Activated CD4-positive, alpha-beta T cell treated with anti-CD3 and anti-CD28 coated beads, Interleukin-2, amount 50 U/mL, for 16 hours (primary cell): ENCODE results near the gene ATP6V0E1.

Experiments used
- DNase-seq: peaks from one replicate; pipeline ENCODE4 v3.0.0-alpha.2; 2020

ATP6V0E1 gene

GRCh38 chr5:172983542-172984243 lies at the start of gene ATP6V0E1:
TSS of gene ATP6V0E1 (plus strand) at chr5:172983771. CDS start at chr5:172983861, 90 bp downstream.
- peak; percentile 96 for DNase-seq

GRCh38 chr5:172935096-172935495 lies 48.5 kb upstream of the ATP6V0E1 start:
- no peak for DNase-seq

GRCh38 chr5:172936401-172936800 lies 47.2 kb upstream of the ATP6V0E1 start:
- DNase-seq, result no peak

GRCh38 chr5:172939071-172939470 lies 44.5 kb upstream of the ATP6V0E1 start:
- peak; percentile 16 for DNase-seq

GRCh38 chr5:172939611-172940267 lies 43.8 kb upstream of the ATP6V0E1 start:
- no peak for DNase-seq

GRCh38 chr5:172940268-172941066 lies 43.1 kb upstream of the ATP6V0E1 start:
- no peak for DNase-seq

- no peak for DNase-seq
These were observed 42.5 kb upstream of the ATP6V0E1 start for GRCh38 chr5:172941067-172941516.

- DNase-seq, result no peak
These were observed 41.0 kb upstream of the ATP6V0E1 start for GRCh38 chr5:172942556-172942955.

- DNase-seq, result no peak
These were observed 40.2 kb upstream of the ATP6V0E1 start for GRCh38 chr5:172943283-172943841.

GRCh38 chr5:172943906-172944305 lies 39.7 kb upstream of the ATP6V0E1 start:
- no peak for DNase-seq

GRCh38 chr5:172944741-172945140 lies 38.8 kb upstream of the ATP6V0E1 start:
- no peak for DNase-seq

- no peak for DNase-seq
These were observed 38.4 kb upstream of the ATP6V0E1 start for GRCh38 chr5:172945151-172945550.

- no peak for DNase-seq
These were observed 37.4 kb upstream of the ATP6V0E1 start for GRCh38 chr5:172946146-172946545.

- no peak for DNase-seq
These were observed 34.1 kb upstream of the ATP6V0E1 start for GRCh38 chr5:172949426-172949825.

GRCh38 chr5:172950176-172950965 lies 33.2 kb upstream of the ATP6V0E1 start:
- DNase-seq, result no peak

GRCh38 chr5:172951371-172952033 lies 32.1 kb upstream of the ATP6V0E1 start:
- no peak for DNase-seq

- no peak for DNase-seq
These were observed 31.5 kb upstream of the ATP6V0E1 start for GRCh38 chr5:172952034-172952511.

GRCh38 chr5:172953776-172954675 lies 29.5 kb upstream of the ATP6V0E1 start:
- DNase-seq, result no peak

GRCh38 chr5:172954751-172955159 lies 28.8 kb upstream of the ATP6V0E1 start:
- no peak for DNase-seq

GRCh38 chr5:172956228-172956627 lies 27.3 kb upstream of the ATP6V0E1 start:
- no peak for DNase-seq

- no peak for DNase-seq
These were observed 26.6 kb upstream of the ATP6V0E1 start for GRCh38 chr5:172956936-172957335.
